ENCODE results near the gene RCAN2. TPM values are rescaled to one million over a fixed set of nuclear protein-coding genes. Genes with fewer than 3 reads are reported as not detected.
A peak's percentile ranks its signal among the peaks of the same experiment; 100 is the strongest.

RCAN2 gene
- polyA plus RNA-seq (ENCODE audit: insufficient read length in 3 of 3), result 10 to 100 TPM; 26.8 to 27.8 (median 27.5) TPM

- DNase-seq (ENCODE audit: low read depth in 3 of 3, low spot score in 2 of 3), result peak; percentile 23 to 49 (median 32)
Measured at GRCh38 chr6:46491201-46491627, at the start of gene RCAN2. RCAN2 (minus strand) TSS chr6:46491449.

- DNase-seq (ENCODE audit: low read depth in 3 of 3, low spot score in 2 of 3), result peak in 2 of 3 donors; percentile 13 to 34
Measured at GRCh38 chr6:46539866-46540265, 48.6 kb upstream of the RCAN2 start.

GRCh38 chr6:46538800-46539480 is 47.7 kb upstream of the RCAN2 start:
- DNase-seq (ENCODE audit: low read depth in 3 of 3, low spot score in 2 of 3), result peak; percentile 25 to 48 (median 40)

GRCh38 chr6:46530896-46531295 is 39.6 kb upstream of the RCAN2 start:
- DNase-seq (ENCODE audit: low read depth in 3 of 3, low spot score in 2 of 3), result no peak

DNA sequence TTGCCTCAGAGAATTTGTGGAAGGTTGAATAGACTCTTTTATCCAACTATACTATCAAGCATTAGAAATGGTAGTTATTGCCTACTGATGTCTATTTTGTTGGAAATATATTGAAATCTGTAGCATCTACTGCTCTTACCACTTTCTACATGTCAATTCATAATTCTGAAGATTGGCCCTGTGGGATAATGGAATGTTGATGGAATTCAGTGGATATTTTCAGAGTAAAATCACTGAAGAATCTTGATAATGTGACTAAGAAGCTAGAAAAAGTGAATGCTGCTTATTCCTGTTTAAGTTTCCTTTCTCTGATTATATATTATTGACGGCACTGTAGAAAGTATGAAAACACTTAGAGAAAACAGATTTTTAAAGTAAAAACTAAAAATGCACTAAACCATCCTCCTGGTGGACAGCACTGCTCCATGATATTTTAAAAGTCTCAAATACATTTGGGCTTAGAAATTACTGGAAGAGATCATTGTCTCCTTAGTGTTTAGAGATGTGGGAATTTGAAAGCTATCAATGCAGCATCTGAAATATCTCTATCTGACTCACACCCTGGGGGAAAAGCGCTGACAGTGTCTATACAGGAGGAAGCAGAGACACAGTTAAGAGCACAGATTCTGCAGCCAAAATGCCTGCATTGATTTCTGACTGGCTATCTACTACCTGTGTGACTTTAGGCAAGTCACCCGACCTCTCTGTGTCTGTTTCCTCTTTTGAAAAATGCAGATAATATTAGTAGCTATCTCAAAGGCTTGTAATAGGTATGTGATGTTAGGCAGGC is 37.9 kb upstream of the RCAN2 start:
- DNase-seq (ENCODE audit: low read depth in 3 of 3, low spot score in 2 of 3), result no peak

DNA sequence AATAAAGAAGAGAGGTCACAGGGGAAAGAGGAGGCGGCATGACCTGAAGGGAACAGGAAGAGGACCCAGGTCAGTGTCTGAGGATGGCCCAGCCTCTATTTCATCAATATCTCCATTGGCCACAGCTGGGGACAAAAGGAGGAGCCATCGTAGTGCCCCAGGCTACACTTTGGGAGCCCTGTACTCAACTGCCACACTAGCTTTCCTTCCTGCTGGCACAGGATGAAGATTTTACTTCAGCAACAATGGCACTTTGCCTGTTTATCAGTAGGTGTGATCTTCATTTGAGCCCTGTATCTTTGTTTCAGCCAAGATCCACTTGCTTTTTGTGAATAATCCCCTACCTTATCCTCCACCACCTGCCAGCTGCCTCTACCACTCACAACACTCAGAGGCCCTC is 35.4 kb upstream of the RCAN2 start:
- DNase-seq (ENCODE audit: low read depth in 3 of 3, low spot score in 2 of 3), result no peak

DNA sequence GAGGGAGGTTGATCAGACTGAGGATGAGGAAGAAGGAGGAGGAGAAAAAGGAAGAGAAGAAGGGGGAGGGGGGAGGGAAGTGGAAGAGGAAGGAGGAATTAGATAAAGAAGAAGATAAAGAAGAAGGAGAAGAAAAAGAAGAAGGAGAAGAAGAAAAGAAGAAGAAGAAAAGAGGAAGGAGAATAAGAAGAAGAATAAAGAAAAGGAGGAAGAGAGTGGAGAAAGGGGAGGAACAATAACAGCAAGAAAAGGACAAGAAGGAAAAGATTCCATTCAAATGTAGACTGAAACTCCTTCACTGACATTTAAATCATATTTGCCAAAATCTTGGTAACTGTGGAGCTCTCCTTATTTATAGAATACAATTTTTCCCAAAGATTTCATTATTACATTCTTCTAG is 34.3 kb upstream of the RCAN2 start:
- no peak for DNase-seq (ENCODE audit: low read depth in 3 of 3, low spot score in 2 of 3)

GRCh38 chr6:46521464-46521971 is 30.3 kb upstream of the RCAN2 start:
- DNase-seq (ENCODE audit: low read depth in 3 of 3, low spot score in 2 of 3), result no peak

DNA sequence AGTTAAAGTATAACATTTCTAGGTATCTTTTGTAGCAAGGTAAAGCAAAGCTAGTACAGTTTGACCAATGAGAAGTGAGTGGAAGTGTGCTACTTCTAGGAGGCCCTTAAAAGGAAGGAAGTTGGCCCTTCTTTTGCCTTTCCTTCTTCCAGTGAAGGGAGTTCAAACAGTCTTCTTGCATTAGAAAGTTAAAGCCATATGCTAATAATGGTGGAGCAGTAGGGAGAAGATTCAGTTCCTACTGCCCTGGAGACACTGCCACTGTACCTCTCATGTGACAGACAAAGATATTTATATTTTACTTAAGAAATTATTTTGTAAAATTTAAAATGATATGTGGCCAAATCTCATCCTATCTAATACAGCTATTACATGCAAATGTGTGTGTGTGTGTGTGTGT is 26.0 kb upstream of the RCAN2 start:
- DNase-seq (ENCODE audit: low read depth in 3 of 3, low spot score in 2 of 3), result no peak

GRCh38 chr6:46513533-46513932 is 22.3 kb upstream of the RCAN2 start:
- DNase-seq (ENCODE audit: low read depth in 3 of 3, low spot score in 2 of 3), result no peak

DNA sequence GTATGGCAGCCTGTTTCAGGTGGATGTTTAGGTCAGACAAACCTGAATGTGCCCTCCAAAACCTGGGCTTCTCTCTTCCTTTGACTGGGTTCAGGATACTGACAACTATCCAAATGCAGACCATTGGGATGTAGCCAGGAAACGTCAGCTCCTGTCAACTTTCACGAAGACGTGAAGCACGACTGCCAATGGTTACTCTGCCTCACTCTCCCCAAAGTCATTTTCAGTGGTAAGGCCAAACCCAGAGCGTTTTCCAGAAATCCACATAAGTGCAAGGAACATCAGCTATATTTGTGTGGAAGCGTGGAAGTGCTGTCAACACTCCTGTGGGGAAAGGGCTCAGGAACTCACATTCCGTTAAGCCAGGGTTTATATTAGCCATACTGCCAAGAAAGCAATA is 20.1 kb upstream of the RCAN2 start:
- no peak for DNase-seq (ENCODE audit: low read depth in 3 of 3, low spot score in 2 of 3)

DNA sequence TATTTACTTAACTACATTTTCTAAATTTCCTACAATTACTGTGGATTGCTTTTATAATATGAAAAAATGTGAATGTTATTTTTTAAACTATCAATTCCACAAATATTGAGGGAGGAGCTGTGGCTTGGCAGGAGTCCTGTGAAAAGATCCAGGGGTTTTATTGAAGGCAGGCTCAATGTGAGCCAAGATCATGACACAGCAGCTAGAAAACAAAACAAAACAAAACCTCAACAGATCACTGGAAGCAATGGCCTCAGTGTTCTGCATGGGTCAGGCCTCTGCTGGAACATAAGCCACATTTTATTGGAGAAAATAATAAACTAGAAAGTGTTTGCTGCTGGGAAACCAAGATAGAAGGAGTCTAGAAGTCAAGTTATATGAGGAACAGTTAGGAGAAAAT is 19.4 kb upstream of the RCAN2 start:
- peak in 1 of 3 donors; percentile 25 for DNase-seq (ENCODE audit: low read depth in 3 of 3, low spot score in 2 of 3)

- DNase-seq (ENCODE audit: low read depth in 3 of 3, low spot score in 2 of 3), result no peak
Measured at GRCh38 chr6:46509981-46510510, 18.8 kb upstream of the RCAN2 start.

GRCh38 chr6:46509063-46509462 is 17.8 kb upstream of the RCAN2 start:
- no peak for DNase-seq (ENCODE audit: low read depth in 3 of 3, low spot score in 2 of 3)

GRCh38 chr6:46507426-46507825 is 16.2 kb upstream of the RCAN2 start:
- DNase-seq (ENCODE audit: low read depth in 3 of 3, low spot score in 2 of 3), result no peak

DNA sequence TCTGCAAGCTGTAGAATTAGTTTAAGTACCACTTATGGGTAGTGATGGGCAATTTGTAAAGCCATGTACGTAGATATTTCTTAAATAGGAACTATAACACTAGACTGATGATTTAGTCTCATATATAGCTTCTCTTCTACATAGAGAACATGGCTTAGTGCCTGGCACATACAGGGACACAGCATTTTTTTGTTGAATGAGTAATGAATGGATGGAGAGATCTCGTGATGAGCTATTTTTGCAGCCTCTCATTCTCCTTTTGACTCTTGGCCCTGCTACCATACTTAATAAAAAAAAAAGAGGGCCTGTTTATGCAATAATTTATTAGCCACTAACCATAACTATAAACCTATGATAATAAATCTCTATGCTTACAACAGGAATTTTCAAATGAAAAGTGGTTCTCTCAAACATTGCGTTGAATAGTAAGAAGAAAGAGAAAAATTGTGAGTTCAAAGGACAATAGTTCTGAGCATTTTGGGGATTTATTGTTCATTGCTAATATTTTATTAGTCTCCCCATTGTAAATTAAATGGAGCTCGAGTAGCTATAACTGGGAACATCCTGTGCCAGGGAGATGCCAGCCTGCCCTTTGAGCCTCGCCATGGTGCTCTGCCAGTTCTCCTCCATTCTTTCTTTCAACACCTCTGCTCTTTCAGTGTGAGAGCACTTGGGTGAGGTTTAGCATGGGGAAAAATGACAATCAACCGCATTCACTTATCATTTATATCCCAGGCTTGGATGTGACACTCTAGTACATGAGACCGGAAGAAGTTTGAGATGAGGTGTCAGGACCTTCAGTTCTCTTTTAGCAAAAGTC is 14.7 kb upstream of the RCAN2 start:
- DNase-seq (ENCODE audit: low read depth in 3 of 3, low spot score in 2 of 3), result no peak

GRCh38 chr6:46504242-46504641 is 13.0 kb upstream of the RCAN2 start:
- DNase-seq (ENCODE audit: low read depth in 3 of 3, low spot score in 2 of 3), result no peak

- DNase-seq (ENCODE audit: low read depth in 3 of 3, low spot score in 2 of 3), result no peak
Measured at GRCh38 chr6:46502486-46503119, 11.4 kb upstream of the RCAN2 start.

DNA sequence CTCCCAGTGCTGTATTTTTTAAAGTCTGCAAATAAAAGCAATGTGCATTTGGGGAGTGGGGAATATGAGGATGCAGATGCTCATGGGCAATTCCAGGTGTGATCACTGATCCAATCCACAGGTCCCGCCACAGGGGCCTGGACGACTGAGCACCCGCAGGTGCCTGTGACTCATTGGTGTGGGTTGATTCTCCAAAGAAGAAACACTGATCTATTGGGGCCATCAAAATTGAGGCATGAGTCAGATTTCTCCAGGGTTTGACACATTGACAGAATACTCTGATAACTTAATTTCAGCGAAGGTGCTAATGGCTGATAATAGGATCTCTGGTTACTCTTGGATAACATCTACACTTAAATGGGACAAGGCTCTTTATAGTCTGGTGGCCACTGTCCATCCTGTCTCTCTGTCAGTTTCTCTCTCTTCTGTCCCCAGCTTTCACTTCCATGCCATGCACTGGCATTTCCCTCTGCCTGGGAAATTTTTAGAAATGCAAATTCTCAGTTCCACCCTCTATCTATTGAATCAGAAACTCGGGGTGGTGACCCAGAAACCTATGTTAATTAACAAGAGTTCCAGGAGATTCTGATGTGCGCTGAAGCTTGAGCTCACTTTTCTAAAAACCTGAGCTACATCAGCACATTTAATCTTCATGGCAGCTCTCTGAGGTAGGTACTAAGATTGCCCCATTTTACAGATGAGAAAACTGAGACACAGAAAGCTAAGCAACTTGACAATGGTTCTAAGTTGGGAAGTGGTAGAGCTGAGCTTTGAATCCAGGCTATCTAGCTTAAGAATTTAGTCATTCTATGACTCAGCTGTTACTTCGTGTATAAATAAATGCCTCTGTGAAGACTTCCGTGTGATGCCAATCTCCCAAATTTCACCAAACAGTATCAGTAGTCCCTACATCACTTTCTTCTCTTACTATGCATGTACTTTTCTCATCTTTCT is 10.2 kb upstream of the RCAN2 start:
- no peak for DNase-seq (ENCODE audit: low read depth in 3 of 3, low spot score in 2 of 3)

Measured in right renal cortex interstitium (tissue), 3 donors.